RCC 7860 (cell line): ENCODE data around the gene TAF1B.
A peak's percentile ranks its signal among the peaks of the same experiment; 100 is the strongest.

ENCODE experiments used
- DNase-seq: peaks from one replicate; pipeline ENCODE4 v3.0.0-alpha.2; 2015; ENCODE audit warnings: low spot score
- FAIRE-seq: peaks from 2 replicates; lab custom pipeline; 2012; peaks lifted over from hg19 to GRCh38; lab: Jason Lieb, UNC

TAF1B gene

GRCh38 chr2:9843229-9844035, at the start of gene TAF1B:
Gene TAF1B, plus strand, starts transcription at chr2:9843474. Its CDS starts 68 bp downstream, at chr2:9843542.
- DNase-seq (peak; percentile 84), FAIRE-seq (peak; percentile 28)

- FAIRE-seq (no peak), DNase-seq (no peak)
Measured at GRCh38 chr2:9793918-9794717, 49.2 kb upstream of the TAF1B start.

GRCh38 chr2:9795071-9795470, 48.2 kb upstream of the TAF1B start:
- no peak for FAIRE-seq
- DNase-seq, result no peak

GRCh38 chr2:9796056-9797010, 46.9 kb upstream of the TAF1B start:
- FAIRE-seq (no peak), DNase-seq (no peak)

GRCh38 chr2:9797086-9797485, 46.2 kb upstream of the TAF1B start:
- DNase-seq, result no peak
- FAIRE-seq, result no peak

- no peak for DNase-seq
- FAIRE-seq, result no peak
Measured at GRCh38 chr2:9797681-9798556, 45.4 kb upstream of the TAF1B start.

GRCh38 chr2:9799011-9799596, 44.2 kb upstream of the TAF1B start:
- FAIRE-seq, result no peak
- DNase-seq, result no peak

- DNase-seq, result peak; percentile 73
- FAIRE-seq, result peak; percentile 39
Measured at GRCh38 chr2:9799729-9800632, 43.3 kb upstream of the TAF1B start.

GRCh38 chr2:9800639-9800974, 42.7 kb upstream of the TAF1B start:
- no peak for DNase-seq
- FAIRE-seq, result no peak

- DNase-seq, result peak; percentile 67
- no peak for FAIRE-seq
Measured at GRCh38 chr2:9800975-9801726, 42.1 kb upstream of the TAF1B start.

- FAIRE-seq (no peak), DNase-seq (no peak)
Measured at GRCh38 chr2:9802576-9802993, 40.7 kb upstream of the TAF1B start.

GRCh38 chr2:9803023-9803805, 40.1 kb upstream of the TAF1B start:
- FAIRE-seq (no peak), DNase-seq (no peak)

GRCh38 chr2:9805435-9806297, 37.6 kb upstream of the TAF1B start:
- no peak for DNase-seq
- no peak for FAIRE-seq

- no peak for DNase-seq
- FAIRE-seq, result no peak
Measured at GRCh38 chr2:9806298-9806610, 37.0 kb upstream of the TAF1B start.

- DNase-seq, result no peak
- FAIRE-seq, result no peak
Measured at GRCh38 chr2:9806656-9807055, 36.6 kb upstream of the TAF1B start.

GRCh38 chr2:9807056-9807455, 36.2 kb upstream of the TAF1B start:
- FAIRE-seq (no peak), DNase-seq (no peak)
